AG08396 (cell line): ENCODE measurements around the gene MSGN1.

Source experiments
- DNase-seq: peaks from one replicate; pipeline ENCODE4 v3.0.0; 2012; ENCODE audit warnings: low spot score, mixed read lengths

The MSGN1 gene, protein sequence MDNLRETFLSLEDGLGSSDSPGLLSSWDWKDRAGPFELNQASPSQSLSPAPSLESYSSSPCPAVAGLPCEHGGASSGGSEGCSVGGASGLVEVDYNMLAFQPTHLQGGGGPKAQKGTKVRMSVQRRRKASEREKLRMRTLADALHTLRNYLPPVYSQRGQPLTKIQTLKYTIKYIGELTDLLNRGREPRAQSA

DNA sequence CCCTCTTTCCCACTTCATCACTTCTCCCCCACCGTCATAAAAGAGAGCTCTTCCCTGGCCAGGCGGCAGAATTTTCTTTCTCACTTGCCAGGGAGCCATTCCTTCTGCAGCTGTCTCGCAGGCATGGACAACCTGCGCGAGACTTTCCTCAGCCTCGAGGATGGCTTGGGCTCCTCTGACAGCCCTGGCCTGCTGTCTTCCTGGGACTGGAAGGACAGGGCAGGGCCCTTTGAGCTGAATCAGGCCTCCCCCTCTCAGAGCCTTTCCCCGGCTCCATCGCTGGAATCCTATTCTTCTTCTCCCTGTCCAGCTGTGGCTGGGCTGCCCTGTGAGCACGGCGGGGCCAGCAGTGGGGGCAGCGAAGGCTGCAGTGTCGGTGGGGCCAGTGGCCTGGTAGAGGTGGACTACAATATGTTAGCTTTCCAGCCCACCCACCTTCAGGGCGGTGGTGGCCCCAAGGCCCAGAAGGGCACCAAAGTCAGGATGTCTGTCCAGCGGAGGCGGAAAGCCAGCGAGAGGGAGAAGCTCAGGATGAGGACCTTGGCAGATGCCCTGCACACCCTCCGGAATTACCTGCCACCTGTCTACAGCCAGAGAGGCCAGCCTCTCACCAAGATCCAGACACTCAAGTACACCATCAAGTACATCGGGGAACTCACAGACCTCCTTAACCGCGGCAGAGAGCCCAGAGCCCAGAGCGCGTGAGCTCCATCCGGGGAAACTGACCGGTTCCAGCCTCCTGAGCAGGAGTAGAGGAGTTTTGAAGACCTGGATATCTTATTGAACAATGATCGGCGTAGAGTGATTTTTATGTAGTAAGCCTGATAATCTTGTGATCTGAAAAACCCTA lies at the start of gene MSGN1:
Gene MSGN1, plus strand, starts transcription at position 65 of the 850 bp plus-strand sequence. Its CDS starts 59 bp downstream, at position 124.
- no peak for DNase-seq

DNA sequence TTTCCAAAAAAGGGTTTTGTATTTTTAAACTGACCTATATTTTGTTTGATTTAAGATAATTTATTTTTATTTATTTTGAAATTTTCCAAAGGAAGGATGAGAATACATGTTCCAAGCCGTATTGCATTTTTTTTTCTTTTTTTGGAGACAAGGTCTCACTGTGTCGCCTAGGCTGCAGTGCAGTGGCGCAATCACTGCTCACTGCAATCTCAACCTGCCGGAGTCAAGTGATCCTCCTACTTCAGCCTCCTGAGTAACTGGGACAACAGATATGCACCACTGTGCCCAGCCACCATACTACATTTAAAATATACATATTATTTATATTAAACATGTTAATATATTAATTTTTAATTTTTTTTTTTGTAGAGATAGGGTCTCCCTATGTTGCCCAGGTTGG lies 47.4 kb upstream of the MSGN1 start:
- no peak for DNase-seq

DNA sequence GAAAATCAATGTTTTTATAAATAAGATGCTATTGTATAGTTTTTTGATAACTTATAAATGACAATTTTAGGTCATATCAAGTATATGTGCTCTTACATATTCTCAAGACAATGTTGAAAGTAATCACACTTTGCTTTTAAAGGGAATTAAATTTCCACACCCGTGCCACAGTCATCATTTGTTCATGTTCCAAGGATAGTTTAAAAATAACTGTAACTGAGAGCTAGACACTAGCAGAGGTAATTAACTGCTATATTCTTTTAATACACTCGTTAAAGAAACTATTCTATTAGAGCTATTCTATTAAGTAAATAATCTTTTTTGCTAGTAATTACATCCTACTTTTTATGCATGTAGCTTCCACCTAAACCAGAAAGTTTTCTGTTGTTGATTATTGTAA lies 44.3 kb upstream of the MSGN1 start:
- no peak for DNase-seq

DNA sequence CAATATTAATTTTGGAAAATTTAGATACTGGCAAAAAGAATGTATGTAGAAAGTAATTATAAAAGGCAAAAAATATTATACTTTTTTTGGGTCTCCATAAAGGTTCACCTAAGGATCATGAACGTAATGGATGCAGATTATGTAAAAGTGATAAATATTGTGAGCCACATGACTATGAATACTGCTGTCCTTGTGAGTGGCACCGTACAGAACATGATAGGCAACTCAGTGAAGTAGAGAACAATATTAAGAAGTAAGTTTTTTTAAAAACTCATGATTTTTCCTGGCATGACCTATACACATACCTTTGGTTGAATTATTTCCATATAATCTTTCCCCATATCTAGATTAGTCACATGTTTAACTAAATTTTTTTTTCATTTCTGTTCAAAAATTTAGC lies 43.7 kb upstream of the MSGN1 start:
- DNase-seq, result no peak

DNA sequence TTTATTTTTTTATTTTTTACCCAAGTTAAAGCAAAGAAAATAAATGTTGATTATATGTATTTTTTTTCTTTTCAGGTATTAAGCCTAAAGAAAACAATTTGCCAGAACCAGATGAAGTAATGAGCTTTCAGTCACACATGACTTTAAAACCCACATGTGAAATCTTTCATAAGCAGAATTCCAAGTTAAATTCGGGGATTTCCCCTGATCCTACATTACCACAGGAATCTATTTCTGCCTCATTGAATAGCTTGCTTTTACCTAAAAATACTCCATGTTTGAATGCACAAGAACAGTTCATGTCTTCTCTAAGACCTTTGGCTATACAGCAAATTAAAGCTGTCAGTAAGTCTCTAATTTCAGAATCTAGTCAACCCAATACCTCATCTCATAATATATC lies 35.7 kb upstream of the MSGN1 start:
- no peak for DNase-seq

DNA sequence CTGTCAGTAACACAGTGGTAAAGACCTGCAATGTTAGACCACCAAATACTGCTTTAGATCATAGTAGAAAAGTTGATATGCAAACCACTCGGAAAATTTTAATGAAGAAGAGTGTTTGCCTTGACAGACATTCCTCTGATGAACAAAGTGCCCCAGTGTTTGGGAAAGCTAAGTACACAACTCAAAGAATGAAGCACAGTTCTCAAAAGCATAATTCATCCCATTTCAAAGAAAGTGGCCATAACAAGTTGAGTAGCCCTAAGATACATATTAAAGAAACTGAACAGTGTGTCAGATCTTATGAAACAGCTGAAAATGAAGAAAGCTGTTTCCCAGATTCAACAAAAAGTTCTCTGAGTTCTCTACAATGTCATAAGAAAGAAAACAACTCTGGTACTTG lies 34.8 kb upstream of the MSGN1 start:
- DNase-seq, result no peak

DNA sequence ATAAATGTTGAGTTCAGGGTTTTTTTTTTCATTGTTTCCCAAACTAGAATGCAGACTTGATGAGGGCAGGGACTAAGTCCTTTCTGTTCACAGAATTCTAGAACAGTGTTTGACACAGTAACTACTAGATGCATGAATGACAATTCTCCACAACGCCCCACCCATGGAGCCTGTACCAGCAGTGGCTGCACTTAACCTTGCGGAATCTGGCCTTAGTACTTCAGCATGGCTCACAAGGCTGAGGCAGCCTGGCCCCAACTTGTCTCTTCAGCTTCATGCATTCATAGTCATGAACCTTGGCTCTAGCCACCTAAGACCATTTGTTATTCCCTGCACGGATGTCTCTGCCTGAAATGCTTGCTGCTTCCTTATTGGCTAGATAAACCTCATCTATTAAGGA lies 29.5 kb upstream of the MSGN1 start:
- no peak for DNase-seq

DNA sequence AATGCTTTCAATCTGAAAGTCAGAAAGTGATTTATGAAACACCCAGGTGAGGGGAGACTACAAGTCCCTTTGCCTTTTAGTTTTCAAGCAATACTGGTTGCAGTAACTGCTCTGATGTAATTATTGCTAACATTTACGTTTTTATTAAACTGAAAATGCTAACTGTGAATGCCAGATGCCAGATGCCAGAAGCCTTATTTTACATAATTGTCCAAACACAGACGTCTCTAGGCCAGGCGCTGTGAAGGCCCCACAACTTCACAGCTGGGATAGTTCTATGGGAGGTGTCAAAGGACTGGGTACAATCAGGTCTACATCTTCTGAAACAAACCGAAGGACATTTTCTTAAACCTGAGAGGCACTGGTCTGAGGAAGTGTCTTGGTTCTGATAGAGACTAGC lies 27.5 kb upstream of the MSGN1 start:
- DNase-seq, result no peak

DNA sequence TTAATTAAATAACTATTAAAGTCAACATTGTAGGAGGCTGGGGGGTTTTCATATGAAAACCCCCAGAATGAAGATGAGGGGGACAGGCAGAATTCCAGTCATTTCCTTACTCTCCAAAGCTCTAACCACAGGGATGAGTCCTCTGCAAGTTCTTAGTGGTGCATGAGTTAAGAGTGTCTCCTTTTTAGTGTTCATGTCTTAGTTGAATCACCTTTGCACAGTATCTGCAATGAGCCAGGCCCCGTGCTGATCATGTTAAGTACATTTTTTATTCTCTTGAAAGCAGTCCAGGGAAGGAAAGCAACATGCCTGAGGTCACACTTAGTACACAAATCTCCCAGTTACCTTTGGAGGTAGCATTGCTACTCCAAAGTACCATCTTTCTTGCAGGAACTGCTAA lies 25.7 kb upstream of the MSGN1 start:
- no peak for DNase-seq

DNA sequence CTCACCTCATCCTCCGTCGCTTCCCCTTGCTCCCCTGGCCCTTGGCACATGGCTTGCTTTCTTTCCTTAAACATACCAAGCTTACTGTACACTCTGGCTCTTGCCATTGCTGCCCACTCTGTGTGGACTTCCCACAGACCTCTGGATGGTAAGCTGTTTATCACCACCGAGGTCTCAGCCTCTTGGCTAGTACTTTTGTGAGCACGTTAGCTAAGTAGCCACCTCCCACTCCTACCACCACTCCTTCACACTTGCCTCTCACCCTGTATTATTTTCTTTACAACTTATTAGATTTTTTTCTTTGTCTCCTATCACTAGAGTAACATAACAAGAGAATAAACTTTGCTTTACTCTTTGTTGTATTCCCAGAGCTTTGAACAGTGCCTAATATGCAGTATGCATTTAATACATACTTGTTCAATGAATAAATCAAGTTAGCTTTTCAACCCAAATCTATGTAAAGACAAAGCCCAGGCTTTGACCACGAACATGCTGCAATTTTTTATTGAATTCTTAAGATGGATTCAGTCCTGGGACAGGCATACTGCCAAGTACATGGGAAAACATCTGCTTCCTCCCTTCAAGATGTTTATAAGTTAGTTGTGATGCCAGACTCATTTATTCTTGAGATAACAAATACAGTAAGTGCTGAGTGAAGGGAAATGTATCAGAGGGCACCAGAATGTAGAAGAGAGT lies 25.0 kb upstream of the MSGN1 start:
- DNase-seq, result no peak

DNA sequence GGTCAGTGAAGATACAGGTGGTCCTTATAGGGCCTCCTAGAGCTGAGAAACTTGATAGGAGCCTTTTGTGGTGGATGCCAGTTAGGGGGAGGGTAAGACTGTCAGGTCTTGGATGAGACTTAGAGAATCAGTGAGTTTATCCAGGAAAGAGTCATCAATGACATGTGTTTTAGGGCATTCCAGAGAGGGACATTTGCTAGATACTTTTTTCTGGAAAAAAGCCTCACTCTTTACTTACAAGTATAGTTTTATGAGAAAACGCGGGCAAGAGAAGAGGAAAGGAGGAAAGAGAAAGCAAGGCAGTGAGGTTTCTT lies 24.5 kb upstream of the MSGN1 start:
- no peak for DNase-seq

DNA sequence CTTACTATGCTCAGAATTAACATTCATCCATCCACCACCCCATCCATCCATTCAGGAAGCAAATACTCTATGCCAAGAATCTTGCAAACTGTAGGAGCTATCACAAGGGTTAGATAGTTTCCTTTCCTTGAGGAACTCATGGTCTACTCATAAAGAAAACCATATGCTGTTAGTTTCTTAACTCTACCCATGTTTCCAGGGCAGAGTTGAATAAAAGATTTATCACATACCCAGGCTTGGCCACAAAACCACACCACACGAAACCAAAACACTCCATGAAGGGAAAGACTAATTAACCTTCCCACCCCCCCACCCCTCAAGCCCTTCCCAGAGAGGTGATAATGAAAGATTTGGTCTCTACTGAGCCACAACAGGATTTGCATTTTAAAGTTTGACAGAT lies 23.7 kb upstream of the MSGN1 start:
- no peak for DNase-seq

DNA sequence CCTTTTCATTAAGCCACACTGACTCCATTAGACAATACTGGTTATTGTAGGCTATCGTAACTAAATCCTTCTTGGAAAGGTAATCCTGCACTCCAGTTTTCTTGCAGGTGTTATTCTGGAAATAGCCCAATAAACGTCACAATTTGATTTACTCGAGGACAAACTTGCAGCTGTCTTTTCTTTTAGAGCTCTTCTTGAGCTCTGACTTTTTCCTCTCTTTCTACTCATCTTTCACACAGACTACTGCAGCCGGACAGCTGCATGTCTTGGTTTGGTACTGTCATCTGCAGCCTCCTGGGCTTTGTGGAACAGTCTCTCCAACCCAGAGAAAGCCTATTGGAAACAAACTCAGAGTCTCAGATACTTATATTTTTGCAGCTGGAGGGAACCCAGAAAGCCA lies 23.0 kb upstream of the MSGN1 start:
- no peak for DNase-seq

DNA sequence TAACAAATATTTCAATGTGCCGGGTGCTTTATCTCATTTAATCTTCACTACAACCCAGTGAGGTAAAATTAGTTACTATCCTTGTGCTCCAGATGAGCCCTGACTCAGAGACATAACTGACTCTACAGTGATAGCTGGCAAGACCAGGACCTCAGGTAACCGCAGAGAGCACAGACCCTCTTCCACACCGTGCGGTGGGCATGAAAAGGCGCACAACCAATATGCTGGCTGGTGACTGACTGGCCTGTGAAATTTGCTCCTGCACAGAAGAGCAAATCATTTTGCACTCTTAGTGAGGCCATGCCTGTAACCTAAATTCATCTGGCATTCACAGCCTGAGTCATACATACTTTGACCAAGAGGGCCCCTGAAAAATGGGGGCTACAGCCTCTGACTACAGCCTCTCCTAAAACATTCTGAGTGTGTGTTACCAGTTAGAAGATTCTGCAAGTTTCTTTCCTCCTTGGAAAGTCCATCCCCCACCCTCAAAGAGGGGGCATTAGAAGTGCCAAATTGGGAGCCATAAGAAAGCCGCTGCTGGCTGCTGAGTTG lies 22.4 kb upstream of the MSGN1 start:
- no peak for DNase-seq

DNA sequence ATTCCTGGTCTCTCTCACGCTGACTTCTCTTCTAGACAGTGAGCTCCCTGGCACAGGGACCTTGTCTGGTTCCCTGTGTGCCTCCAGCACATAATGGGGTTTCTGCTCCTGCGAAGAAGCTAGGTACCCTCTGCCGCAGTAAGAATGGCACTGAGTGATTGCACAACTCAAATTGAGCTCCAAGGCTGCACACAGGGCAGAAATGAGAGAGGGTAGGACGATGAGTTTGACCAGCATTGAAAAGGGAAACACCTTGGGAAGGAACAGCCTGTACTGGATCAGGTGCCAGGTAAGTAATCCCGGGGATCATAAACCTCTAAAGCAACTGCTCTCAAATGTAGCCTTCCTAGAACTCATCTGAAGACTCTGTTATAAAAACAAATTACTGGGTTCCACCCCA lies 21.0 kb upstream of the MSGN1 start:
- no peak for DNase-seq

DNA sequence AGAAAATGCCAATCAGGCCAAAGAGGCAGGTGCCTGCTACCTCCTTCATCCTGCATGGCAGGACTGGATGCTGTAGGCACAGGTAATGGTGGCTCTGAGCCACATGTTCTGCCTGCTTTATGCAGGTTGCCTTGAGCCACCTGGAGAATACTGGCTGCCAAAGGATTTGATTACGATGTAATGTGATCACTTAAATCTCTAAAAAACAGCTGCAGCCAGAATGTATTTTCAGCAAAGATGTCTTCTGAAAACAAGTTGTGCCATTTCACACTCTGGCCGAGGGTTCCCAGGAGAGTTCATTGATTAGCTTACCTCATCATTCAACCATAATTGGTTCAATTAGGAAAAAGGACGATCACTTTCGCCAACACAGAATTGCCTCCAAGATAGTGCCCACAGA lies 17.9 kb upstream of the MSGN1 start:
- no peak for DNase-seq

DNA sequence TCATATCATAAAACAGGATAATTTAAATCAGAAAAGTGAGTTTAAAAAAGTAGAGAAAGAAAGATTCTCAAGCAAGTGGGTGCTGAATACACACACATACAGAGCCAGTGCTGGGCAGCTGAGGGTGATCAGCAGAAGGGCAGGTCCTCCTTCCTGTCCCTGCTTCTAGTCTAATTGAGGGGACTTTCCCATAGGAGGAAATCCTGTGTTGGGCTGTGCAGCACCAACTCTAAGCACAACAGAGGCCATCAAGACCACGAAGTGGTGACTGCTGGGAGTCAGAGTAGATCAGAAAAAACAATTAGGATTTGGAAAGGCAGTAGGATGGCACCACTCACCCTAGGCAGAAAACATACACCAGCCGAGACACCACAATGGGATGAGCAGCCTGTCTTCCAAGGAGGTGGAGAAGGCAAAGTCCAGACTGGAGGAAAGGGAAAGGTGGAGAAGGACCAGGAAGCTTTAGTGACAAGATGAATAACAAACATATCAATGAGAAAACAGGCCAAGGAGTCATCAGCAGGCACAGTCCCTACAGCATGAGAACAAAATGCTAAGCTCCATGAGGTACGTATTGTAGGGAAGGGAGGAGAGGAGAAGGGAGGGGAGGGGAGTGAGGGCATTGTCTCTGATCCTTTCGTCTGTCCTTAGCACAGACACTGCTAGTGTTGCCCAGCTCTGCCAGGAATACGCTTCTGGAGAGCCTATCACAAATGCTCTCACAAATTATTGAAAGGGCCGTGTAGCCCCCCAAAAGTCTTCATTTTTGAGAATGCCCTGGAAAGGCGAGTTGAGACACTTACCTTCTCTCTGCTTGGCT lies 16.7 kb upstream of the MSGN1 start:
- DNase-seq, result no peak

DNA sequence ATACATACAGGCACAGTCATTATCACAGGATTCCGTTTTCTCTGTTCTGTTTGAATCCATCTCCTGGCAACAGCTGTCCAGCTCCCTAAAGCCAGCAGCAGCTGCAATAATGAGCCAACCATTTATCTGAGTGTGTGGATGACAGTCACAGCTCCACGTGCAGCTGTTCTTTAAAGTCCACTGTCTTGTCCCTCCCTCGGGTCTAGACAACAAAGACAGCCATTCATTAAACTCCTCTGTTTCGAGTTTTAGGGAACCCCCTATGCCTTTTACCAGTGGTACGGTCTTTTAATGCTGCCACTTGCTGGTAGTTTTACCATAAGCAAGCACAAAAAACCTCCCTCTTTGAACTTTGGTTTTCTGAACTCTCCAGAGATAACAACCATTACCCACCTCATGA lies 16.0 kb upstream of the MSGN1 start:
- DNase-seq, result no peak

DNA sequence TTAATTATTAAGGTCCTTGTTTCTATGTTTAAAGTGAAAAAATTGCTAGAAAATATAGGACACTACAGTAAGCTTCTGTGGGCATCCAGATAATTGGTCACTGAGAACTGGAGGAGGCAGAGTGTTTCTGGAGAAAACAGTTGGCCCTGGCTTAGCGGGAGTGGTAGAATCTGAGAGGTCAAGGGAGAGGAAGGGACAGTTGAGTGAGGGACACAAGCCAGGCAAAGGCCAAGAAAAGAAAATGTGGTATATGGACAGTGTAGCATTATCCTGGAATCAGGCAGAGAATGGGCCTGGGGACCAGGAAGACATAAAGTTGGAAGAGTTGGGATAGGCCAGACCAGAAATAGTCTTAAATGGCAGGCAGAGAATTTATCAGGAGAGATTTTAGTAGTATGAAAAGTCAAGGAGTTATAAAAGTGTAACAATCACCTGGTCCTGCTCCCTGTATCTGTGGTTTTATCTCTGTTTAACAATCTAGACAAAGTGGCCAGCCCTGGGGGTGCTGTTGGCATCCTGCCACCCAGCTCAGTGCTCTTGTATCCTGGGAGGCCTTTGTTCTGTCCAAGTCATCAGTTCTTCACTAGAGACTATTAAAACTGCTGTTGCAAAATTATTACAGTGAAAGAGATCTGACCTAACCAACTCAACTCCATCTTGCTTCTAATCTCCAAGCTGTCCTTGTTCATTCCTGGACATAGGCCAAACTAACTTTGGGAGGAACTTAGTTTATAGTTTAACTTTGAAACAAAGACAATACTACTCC lies 15.4 kb upstream of the MSGN1 start:
- no peak for DNase-seq

DNA sequence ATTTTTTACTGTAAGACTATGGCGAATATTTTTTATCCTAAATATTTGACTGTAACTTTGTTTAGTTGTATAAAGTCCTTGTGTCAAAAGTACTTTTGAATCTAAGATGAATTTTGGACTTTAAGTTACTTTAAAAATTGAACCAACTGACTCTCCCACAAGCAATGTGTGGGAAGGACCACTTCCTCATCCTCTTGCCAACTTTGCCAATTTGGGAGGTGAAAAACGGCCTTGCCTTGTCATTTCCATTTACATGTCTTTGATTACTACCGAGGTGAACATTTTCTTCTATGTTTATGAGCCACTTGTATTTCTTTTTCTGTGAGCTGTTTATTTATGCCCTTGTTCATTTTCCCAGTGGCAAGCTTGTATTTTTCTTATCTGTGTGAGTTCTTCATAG lies 12.8 kb upstream of the MSGN1 start:
- DNase-seq, result no peak

DNA sequence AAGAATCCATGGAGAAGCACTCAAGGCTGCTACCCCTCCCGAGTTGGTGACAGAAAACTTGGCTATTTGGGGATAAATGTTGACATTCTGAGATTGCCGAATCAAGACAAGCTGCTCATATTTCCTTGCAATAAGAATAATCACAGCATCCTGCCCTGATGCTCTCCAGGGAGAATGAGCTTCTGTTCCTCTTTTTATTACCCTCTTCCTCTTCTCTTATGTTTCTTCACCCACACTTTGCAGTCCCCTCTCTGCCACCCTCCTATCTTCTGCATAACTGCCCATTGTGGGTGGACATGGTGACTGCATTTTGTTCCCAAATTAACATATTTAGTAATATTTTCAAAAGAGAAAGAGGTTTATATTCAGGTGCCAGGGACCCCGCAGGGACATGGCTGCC lies 11.9 kb upstream of the MSGN1 start:
- no peak for DNase-seq

DNA sequence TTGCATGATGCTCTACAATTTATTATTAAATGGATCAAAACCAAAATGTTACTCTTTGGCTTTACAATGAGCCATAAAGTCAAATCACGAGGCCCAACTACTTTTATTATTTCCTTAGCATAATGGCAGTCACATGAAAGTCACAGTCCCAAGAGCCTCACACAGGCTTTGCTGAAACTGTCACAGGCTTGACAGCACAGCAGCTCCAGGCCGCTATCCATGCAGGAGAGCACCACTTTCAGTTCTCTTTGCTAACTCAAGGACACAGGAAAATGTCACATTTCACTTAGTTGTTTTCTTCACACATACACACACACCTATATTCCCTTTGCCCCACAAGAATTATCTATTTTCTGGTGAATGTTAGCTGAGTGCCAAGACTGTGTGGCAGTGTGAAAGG lies 11.1 kb upstream of the MSGN1 start:
- DNase-seq, result no peak
